ENCODE data around the gene MCCC2. TPM values are rescaled to one million over a fixed set of nuclear protein-coding genes. Genes with fewer than 3 reads are reported as not detected.

The MCCC2 gene
- total and polyA plus RNA-seq, 2 of the 13 experiments (the other 11 are each of a cell fraction or from before 2014, with no cell fraction given), result 44.8 to 83.6 TPM

- TF ChIP-seq ZNF770 (CRISPR knock-in tag; IDR thresholded peaks at IDR 0.05) (no peak), ZNF652 (CRISPR knock-in tag; IDR thresholded peaks at IDR 0.05; ENCODE audit: borderline replicate concordance, low read depth) (no peak), TAF1 (CRISPR knock-in tag; IDR thresholded peaks at IDR 0.05) (peak; percentile 95), KAT7 (CRISPR knock-in tag; IDR thresholded peaks at IDR 0.05; ENCODE audit: borderline replicate concordance) (peak; percentile 90), SAFB2 (CRISPR knock-in tag; IDR thresholded peaks at IDR 0.05; ENCODE audit: borderline replicate concordance, low read depth) (peak; percentile 79), RAD51 (IDR thresholded peaks at IDR 0.05; ENCODE audit: borderline replicate concordance) (peak; percentile 80), ZBTB25 (CRISPR knock-in tag; IDR thresholded peaks at IDR 0.05) (peak; percentile 46), ZNF230 (CRISPR knock-in tag; IDR thresholded peaks at IDR 0.05) (peak; percentile 90), FOXJ3 (CRISPR knock-in tag; IDR thresholded peaks at IDR 0.05; ENCODE audit: borderline replicate concordance) (no peak), MIER2 (CRISPR knock-in tag; IDR thresholded peaks at IDR 0.05) (no peak; the same call in 1 of the 2 replicates), BORCS8-MEF2B (CRISPR knock-in tag; IDR thresholded peaks at IDR 0.05) (peak; percentile 31; the same call in 1 of the 2 replicates), ZNF251 (CRISPR knock-in tag; IDR thresholded peaks at IDR 0.05) (peak; percentile 87; the same call in 1 of the 2 replicates), ZBTB8A (CRISPR knock-in tag; IDR thresholded peaks at IDR 0.05; ENCODE audit: borderline replicate concordance, low read depth) (0 out of 2 replicates have a peak, but pooled peaks have one; percentile 28), ZNF253 (CRISPR knock-in tag; IDR thresholded peaks at IDR 0.05; ENCODE audit: borderline replicate concordance) (peak; percentile 73), MTERF4 (CRISPR knock-in tag; IDR thresholded peaks at IDR 0.05) (no peak), SOX13 (IDR thresholded peaks at IDR 0.05) (no peak), SOX13 (CRISPR knock-in tag; conservative IDR thresholded peaks at IDR 0.05 in 1 of 2, IDR thresholded peaks at IDR 0.05 in 1 of 2) (no peak), ZNF747 (CRISPR knock-in tag; IDR thresholded peaks at IDR 0.05; ENCODE audit: borderline replicate concordance) (no peak), NR0B2 (CRISPR knock-in tag; IDR thresholded peaks at IDR 0.05) (peak; percentile 54), CREB1 (IDR thresholded peaks at IDR 0.05) (peak; percentile 51; the same call in 1 of the 2 replicates), CREB1 (CRISPR knock-in tag; IDR thresholded peaks at IDR 0.05) (no peak), BATF2 (CRISPR knock-in tag; IDR thresholded peaks at IDR 0.05) (0 out of 2 replicates have a peak, but pooled peaks have one; percentile 42), CERS6 (CRISPR knock-in tag; IDR thresholded peaks at IDR 0.05) (no peak), HNF4A (CRISPR knock-in tag; IDR thresholded peaks at IDR 0.05) (no peak; the same call in 1 of the 2 replicates)
These were observed at the start of gene MCCC2 (continued) for GRCh38 chr5:71586941-71587765.

All from HepG2 (cell line).